ENCODE data around the gene R3HDML. TPM values are rescaled to one million over a fixed set of nuclear protein-coding genes. Genes with fewer than 3 reads are reported as not detected.

R3HDML gene
- polyA plus RNA-seq, 3 donors: not detected

GRCh38 chr20:44400671-44400969 is 63.8 kb downstream of the R3HDML start:
- 93% methylated on average over 5 of the region's 5 CpGs for WGBS (ENCODE audit: insufficient coverage)
- no peak for DNase-seq
- H3K9ac ChIP-seq (ENCODE audit: insufficient read depth, low read length, poor library complexity, severe bottlenecking): no peak overlapping the region
- no peak overlapping the region for H3K4me3 ChIP-seq (replicated peaks in 1 of 3; ENCODE audit: low read depth in 2 of 3, low read length in 3 of 3)
- intact Hi-C loops (cut with micrococcal nuclease): no loop called here
- Mint-ChIP-seq H3K4me3 (no peak overlapping the region), H3K27ac (no peak overlapping the region), H3K36me3 (no peaks in the 10 kb centered on the region), H3K9me3 (peaks cover 0 to 3% (median 0%) of the 10 kb centered on the region in 7 donors), H3K27me3 (ENCODE audit: low read depth in 3 of 3) (peaks cover 0 to 6% (median 5%) of the 10 kb centered on the region in 3 donors), H3K4me1 (no peaks in the 10 kb centered on the region)
- H2AFZ ChIP-seq (ENCODE audit: insufficient read depth, low read depth, low read length, poor library complexity, severe bottlenecking): no peak overlapping the region
- H3K4me1 ChIP-seq (ENCODE audit: control insufficient read depth in 1 of 2, insufficient read depth in 2 of 2, low read length in 2 of 2): no peaks in the 10 kb centered on the region
- TF ChIP-seq CTCF (IDR thresholded peaks at IDR 0.05): no peak
- no peak overlapping the region for H3K4me2 ChIP-seq (replicated peaks; ENCODE audit: extremely low read depth, low read length, poor library complexity, severe bottlenecking)
- H3K27ac ChIP-seq (ENCODE audit: low read depth in 1 of 2, low read length in 2 of 2): no peak overlapping the region
- no peaks in the 10 kb centered on the region for H3K36me3 ChIP-seq (replicated peaks in 1 of 2; ENCODE audit: control insufficient read depth in 1 of 2, insufficient read depth in 2 of 2, low read length in 2 of 2)
- no peaks in the 10 kb centered on the region for H3K79me2 ChIP-seq (ENCODE audit: insufficient read depth, low read length)
- no peaks in the 10 kb centered on the region for H3K27me3 ChIP-seq (ENCODE audit: control insufficient read depth in 2 of 2, insufficient read depth in 2 of 2, low read length in 2 of 2)
- no peaks in the 10 kb centered on the region for H4K20me1 ChIP-seq (ENCODE audit: insufficient read depth, low read length)
- H3K9me3 ChIP-seq (replicated peaks in 1 of 2; ENCODE audit: control insufficient read depth in 1 of 2, insufficient read depth in 1 of 2, low read length in 2 of 2): no peaks in the 10 kb centered on the region

Small RNA genes within 50 kb of the gene (small RNA-seq; reads per million reads assigned to genes)
- gene RF00019 (ENCODE audit: insufficient read length, low read depth): not detected

Other genes starting within 250 kb of the R3HDML start
- not detected for gene JPH2, start 149.9 kb upstream of the R3HDML start, polyA plus RNA-seq
- gene OSER1, start 126.3 kb upstream of the R3HDML start, polyA plus RNA-seq: 10 to 100 TPM; 42.3 to 89.1 (median 45.1) TPM
- gene GDAP1L1, start 89.7 kb upstream of the R3HDML start, polyA plus RNA-seq: not detected
- 1 to 10 TPM in 1 of 3 donors, under 1 TPM in 2; 0.32 to 2.2 (median 0.69) TPM for gene FITM2, start 25.8 kb upstream of the R3HDML start, polyA plus RNA-seq
- gene HNF4A, start 18.7 kb downstream of the R3HDML start, polyA plus RNA-seq: not detected
- 1 to 10 TPM; 1.5 to 4.9 (median 3.0) TPM for gene TTPAL, start 138.8 kb downstream of the R3HDML start, polyA plus RNA-seq
- gene SERINC3, start 185.0 kb downstream of the R3HDML start, polyA plus RNA-seq: 100 to 1,000 TPM in 2 of 3 donors, 10 to 100 TPM in 1; 49.8 to 194 (median 157) TPM
- 1 to 10 TPM in 1 of 3 donors, under 1 TPM in 2; 0.67 to 1.4 (median 0.84) TPM for gene PKIG, start 245.5 kb downstream of the R3HDML start, polyA plus RNA-seq